ENCODE data around the gene ZBED5. TPM values are rescaled to one million over a fixed set of nuclear protein-coding genes. Genes with fewer than 3 reads are reported as not detected.

ZBED5 gene
- total and polyA plus RNA-seq, 9 of the 15 experiments (the other 6 are each of a cell fraction or from before 2014, with no cell fraction given) = 12.4 to 70.7 (median 26.8) TPM

DNA sequence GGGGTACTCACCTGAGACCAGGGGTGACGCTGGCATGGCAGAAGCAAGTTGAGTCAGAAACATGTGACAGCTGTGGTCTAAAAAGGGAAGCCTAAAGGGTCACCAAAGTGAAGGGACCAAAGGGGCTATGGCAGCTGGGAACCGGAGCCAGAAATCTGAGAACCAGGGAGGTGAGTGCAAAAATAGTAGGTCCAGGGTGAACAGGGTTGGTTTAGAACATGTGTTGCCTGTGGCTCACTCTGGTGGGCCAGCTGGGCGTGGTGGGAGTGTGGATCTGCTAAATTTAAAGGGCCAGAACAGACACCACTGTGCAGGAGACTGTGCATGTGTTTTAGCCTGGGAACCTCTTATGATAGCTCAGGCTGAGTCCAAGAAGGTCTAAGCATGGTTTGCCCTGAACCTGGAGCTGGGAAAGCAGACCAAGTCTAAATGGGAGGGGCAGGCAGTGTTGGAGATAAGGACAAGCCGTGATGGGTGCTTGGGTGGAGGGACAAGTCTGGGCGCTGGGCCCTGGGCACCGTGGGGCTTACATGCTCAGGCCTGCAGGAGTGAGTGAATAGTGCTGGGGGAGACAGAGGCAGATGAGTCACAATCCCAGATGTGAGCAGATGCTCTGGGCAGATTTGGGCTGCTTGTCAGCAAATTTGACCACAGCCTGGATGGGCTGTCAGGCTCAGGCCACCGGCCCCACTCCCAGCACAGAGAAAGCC, 41.4 kb upstream of the ZBED5 start (continued):
- no peak; the same call in 1 of the 2 replicates for TF ChIP-seq PHF21A (IDR thresholded peaks at IDR 0.05; ENCODE audit: borderline replicate concordance, low read depth)
- TF ChIP-seq ARID1B (IDR thresholded peaks at IDR 0.05) = peak; percentile 99
- no peak for TF ChIP-seq ZFP36 (IDR thresholded peaks at IDR 0.05; ENCODE audit: low read depth, low read length, partially characterized antibody)
- TF ChIP-seq, protein P1, sequence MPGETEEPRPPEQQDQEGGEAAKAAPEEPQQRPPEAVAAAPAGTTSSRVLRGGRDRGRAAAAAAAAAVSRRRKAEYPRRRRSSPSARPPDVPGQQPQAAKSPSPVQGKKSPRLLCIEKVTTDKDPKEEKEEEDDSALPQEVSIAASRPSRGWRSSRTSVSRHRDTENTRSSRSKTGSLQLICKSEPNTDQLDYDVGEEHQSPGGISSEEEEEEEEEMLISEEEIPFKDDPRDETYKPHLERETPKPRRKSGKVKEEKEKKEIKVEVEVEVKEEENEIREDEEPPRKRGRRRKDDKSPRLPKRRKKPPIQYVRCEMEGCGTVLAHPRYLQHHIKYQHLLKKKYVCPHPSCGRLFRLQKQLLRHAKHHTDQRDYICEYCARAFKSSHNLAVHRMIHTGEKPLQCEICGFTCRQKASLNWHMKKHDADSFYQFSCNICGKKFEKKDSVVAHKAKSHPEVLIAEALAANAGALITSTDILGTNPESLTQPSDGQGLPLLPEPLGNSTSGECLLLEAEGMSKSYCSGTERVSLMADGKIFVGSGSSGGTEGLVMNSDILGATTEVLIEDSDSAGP (CRISPR knock-in tag; IDR thresholded peaks at IDR 0.05) = peak; percentile 92
- no peak for TF ChIP-seq HDGF (IDR thresholded peaks at IDR 0.05)
- TF ChIP-seq THRAP3 (IDR thresholded peaks at IDR 0.05; ENCODE audit: borderline replicate concordance) = no peak
- peak; percentile 69 for TF ChIP-seq MAFF (IDR thresholded peaks at IDR 0.05; ENCODE audit: low read length)
- no peak for TF ChIP-seq ZBTB8A (IDR thresholded peaks at IDR 0.05; ENCODE audit: partially characterized antibody)
- no peak for TF ChIP-seq IFI16 (CRISPR knock-in tag; IDR thresholded peaks at IDR 0.05)
- TF ChIP-seq XRCC5 (IDR thresholded peaks at IDR 0.05; ENCODE audit: low read depth, low read length) = no peak
- no peak for TF ChIP-seq GABPB2 (CRISPR knock-in tag; conservative IDR thresholded peaks at IDR 0.05)
- no peak for TF ChIP-seq RFX1 (IDR thresholded peaks at IDR 0.05)
- no peak for TF ChIP-seq PHTF2 (CRISPR knock-in tag; IDR thresholded peaks at IDR 0.05)
- TF ChIP-seq HDAC6 (IDR thresholded peaks at IDR 0.05; ENCODE audit: low read depth, low read length) = no peak
- no peak for TF ChIP-seq PRPF4 (IDR thresholded peaks at IDR 0.05; ENCODE audit: insufficient read depth, low read depth, low read length, poor library complexity, severe bottlenecking)
- TF ChIP-seq, protein P2, sequence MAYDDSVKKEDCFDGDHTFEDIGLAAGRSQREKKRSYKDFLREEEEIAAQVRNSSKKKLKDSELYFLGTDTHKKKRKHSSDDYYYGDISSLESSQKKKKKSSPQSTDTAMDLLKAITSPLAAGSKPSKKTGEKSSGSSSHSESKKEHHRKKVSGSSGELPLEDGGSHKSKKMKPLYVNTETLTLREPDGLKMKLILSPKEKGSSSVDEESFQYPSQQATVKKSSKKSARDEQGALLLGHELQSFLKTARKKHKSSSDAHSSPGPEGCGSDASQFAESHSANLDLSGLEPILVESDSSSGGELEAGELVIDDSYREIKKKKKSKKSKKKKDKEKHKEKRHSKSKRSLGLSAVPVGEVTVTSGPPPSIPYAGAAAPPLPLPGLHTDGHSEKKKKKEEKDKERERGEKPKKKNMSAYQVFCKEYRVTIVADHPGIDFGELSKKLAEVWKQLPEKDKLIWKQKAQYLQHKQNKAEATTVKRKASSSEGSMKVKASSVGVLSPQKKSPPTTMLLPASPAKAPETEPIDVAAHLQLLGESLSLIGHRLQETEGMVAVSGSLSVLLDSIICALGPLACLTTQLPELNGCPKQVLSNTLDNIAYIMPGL (CRISPR knock-in tag; IDR thresholded peaks at IDR 0.05) = no peak
- TF ChIP-seq, protein P3, sequence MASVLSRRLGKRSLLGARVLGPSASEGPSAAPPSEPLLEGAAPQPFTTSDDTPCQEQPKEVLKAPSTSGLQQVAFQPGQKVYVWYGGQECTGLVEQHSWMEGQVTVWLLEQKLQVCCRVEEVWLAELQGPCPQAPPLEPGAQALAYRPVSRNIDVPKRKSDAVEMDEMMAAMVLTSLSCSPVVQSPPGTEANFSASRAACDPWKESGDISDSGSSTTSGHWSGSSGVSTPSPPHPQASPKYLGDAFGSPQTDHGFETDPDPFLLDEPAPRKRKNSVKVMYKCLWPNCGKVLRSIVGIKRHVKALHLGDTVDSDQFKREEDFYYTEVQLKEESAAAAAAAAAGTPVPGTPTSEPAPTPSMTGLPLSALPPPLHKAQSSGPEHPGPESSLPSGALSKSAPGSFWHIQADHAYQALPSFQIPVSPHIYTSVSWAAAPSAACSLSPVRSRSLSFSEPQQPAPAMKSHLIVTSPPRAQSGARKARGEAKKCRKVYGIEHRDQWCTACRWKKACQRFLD (CRISPR knock-in tag; IDR thresholded peaks at IDR 0.05) = no peak; the same call in 1 of the 2 replicates
- TF ChIP-seq CXXC5 (CRISPR knock-in tag; IDR thresholded peaks at IDR 0.05) = 0 out of 2 replicates have a peak, but pooled peaks have one; percentile 37
- TF ChIP-seq ZNF232 (CRISPR knock-in tag; IDR thresholded peaks at IDR 0.05) = no peak
- no peak for TF ChIP-seq ZNF253 (CRISPR knock-in tag; conservative IDR thresholded peaks at IDR 0.05)
- TF ChIP-seq GABPB1 (CRISPR knock-in tag; IDR thresholded peaks at IDR 0.05) = 0 out of 2 replicates have a peak, but pooled peaks have one; percentile 10
- TF ChIP-seq, protein P4, sequence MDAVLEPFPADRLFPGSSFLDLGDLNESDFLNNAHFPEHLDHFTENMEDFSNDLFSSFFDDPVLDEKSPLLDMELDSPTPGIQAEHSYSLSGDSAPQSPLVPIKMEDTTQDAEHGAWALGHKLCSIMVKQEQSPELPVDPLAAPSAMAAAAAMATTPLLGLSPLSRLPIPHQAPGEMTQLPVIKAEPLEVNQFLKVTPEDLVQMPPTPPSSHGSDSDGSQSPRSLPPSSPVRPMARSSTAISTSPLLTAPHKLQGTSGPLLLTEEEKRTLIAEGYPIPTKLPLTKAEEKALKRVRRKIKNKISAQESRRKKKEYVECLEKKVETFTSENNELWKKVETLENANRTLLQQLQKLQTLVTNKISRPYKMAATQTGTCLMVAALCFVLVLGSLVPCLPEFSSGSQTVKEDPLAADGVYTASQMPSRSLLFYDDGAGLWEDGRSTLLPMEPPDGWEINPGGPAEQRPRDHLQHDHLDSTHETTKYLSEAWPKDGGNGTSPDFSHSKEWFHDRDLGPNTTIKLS (IDR thresholded peaks at IDR 0.05; ENCODE audit: borderline replicate concordance, low read depth) = no peak
- TF ChIP-seq ZNF175 (CRISPR knock-in tag; IDR thresholded peaks at IDR 0.05; ENCODE audit: low read depth) = no peak; the same call in 1 of the 2 replicates
- TF ChIP-seq CHD2 (IDR thresholded peaks at IDR 0.05; ENCODE audit: low read depth, low read length) = no peak
